AG09309 (cell line): Measurements from ENCODE around the gene AGAP1.
"Not testable (repeated sequence)": the region's sequence is repeated elsewhere in the genome, so short reads cannot be mapped to it uniquely, and the experiment has no call there.

Source experiments
- DNase-seq: peaks from one replicate; pipeline ENCODE4 v3.0.0-alpha.2; 2010; ENCODE audit warnings: low read depth
- H3K4me3 ChIP-seq: 2 replicates; pipeline ENCODE4 v1.5.1; 2011; ENCODE audit warnings: mild to moderate bottlenecking, low read depth, low read length, moderate library complexity; ENCODE audit not compliant: control insufficient read depth
- TF ChIP-seq, protein P1 (sequence below): IDR thresholded peaks from 2 replicates; pipeline ENCODE4 v1.5.1; 2011; ENCODE audit warnings: mild to moderate bottlenecking, low read depth, low read length, inconsistent platforms; ENCODE audit not compliant: insufficient read depth, control insufficient read depth; ENCODE audit errors: missing control alignments

The AGAP1 gene

GRCh38 chr2:236055471-236055870 is 561.6 kb downstream of the AGAP1 start:
- H3K4me3 ChIP-seq: no peak overlapping the region
- no peak for DNase-seq
- TF ChIP-seq, protein P1, sequence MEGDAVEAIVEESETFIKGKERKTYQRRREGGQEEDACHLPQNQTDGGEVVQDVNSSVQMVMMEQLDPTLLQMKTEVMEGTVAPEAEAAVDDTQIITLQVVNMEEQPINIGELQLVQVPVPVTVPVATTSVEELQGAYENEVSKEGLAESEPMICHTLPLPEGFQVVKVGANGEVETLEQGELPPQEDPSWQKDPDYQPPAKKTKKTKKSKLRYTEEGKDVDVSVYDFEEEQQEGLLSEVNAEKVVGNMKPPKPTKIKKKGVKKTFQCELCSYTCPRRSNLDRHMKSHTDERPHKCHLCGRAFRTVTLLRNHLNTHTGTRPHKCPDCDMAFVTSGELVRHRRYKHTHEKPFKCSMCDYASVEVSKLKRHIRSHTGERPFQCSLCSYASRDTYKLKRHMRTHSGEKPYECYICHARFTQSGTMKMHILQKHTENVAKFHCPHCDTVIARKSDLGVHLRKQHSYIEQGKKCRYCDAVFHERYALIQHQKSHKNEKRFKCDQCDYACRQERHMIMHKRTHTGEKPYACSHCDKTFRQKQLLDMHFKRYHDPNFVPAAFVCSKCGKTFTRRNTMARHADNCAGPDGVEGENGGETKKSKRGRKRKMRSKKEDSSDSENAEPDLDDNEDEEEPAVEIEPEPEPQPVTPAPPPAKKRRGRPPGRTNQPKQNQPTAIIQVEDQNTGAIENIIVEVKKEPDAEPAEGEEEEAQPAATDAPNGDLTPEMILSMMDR: no peak

GRCh38 chr2:236056141-236056540 is 562.3 kb downstream of the AGAP1 start:
- TF ChIP-seq, protein P1: no peak
- DNase-seq: no peak
- no peak overlapping the region for H3K4me3 ChIP-seq

- no peak overlapping the region for H3K4me3 ChIP-seq
- DNase-seq: no peak
- TF ChIP-seq, protein P1: no peak
Observed at GRCh38 chr2:236057375-236057774, 563.5 kb downstream of the AGAP1 start.

GRCh38 chr2:236061497-236061896 is 567.7 kb downstream of the AGAP1 start:
- TF ChIP-seq, protein P1: no peak
- DNase-seq: no peak
- no peak overlapping the region for H3K4me3 ChIP-seq

- DNase-seq: no peak
- H3K4me3 ChIP-seq: no peak overlapping the region
- TF ChIP-seq, protein P1: no peak
Observed at GRCh38 chr2:236061899-236062298, 568.1 kb downstream of the AGAP1 start.

- not testable (repeated sequence) for H3K4me3 ChIP-seq, DNase-seq
Observed at GRCh38 chr2:236062806-236063205, 569.0 kb downstream of the AGAP1 start.

GRCh38 chr2:236063994-236064393 is 570.2 kb downstream of the AGAP1 start:
- no peak overlapping the region for H3K4me3 ChIP-seq
- TF ChIP-seq, protein P1: no peak
- DNase-seq: no peak
